Neuronal stem cell (in vitro differentiated cells): ENCODE results near the gene ELAVL3.
A peak's percentile ranks its signal among the peaks of the same experiment; 100 is the strongest.

Experiments
- DNase-seq: peaks from one replicate; pipeline ENCODE4 v3.0.0-alpha.2; 2013; ENCODE audit warnings: low spot score
- H2AFZ ChIP-seq: one replicate; pipeline ENCODE4 v1.6.1; 2013; ENCODE audit warnings: mild to moderate bottlenecking, low read length, inconsistent platforms
- H2AK5ac ChIP-seq: 2 replicates; pipeline ENCODE4 v1.6.1; 2013; ENCODE audit warnings: low read depth, mild to moderate bottlenecking, inconsistent platforms, low read length, moderate library complexity, mixed read lengths
- H2BK120ac ChIP-seq: 2 replicates; pipeline ENCODE4 v1.6.1; 2013; ENCODE audit warnings: low read depth, mild to moderate bottlenecking, inconsistent platforms, low read length, moderate library complexity, mixed read lengths
- H2BK12ac ChIP-seq: one replicate; pipeline ENCODE4 v1.6.1; 2013; ENCODE audit warnings: low read length, inconsistent platforms
- H2BK15ac ChIP-seq: 2 replicates; pipeline ENCODE4 v1.6.1; 2013; ENCODE audit warnings: mild to moderate bottlenecking, low read length, inconsistent platforms, mixed read lengths
- H2BK5ac ChIP-seq: one replicate; pipeline ENCODE4 v1.6.1; 2013; ENCODE audit warnings: inconsistent platforms, mild to moderate bottlenecking, low read length, moderate library complexity
- H3K14ac ChIP-seq: one replicate; pipeline ENCODE4 v1.6.1; 2013; ENCODE audit warnings: low read length, inconsistent platforms
- H3K18ac ChIP-seq: 2 replicates; pipeline ENCODE4 v1.6.1; 2013; ENCODE audit warnings: low read length, inconsistent platforms
- H3K23ac ChIP-seq: 2 replicates; pipeline ENCODE4 v1.6.1; 2013; ENCODE audit warnings: low read depth, mild to moderate bottlenecking, mixed read lengths, low read length, inconsistent platforms; ENCODE audit not compliant: poor library complexity
- H3K27ac ChIP-seq: replicated peaks from 3 replicates; pipeline ENCODE4 v1.5.1; 2013; ENCODE audit warnings: low read length, inconsistent platforms
- H3K27me3 ChIP-seq, 3 experiments: 2 replicates each; pipeline ENCODE4 v1.6.1; 2013; ENCODE audit warnings: low read length in 3 of 3, mild to moderate bottlenecking in 2 of 3, inconsistent platforms in 1 of 3, low read depth in 1 of 3, mixed read lengths in 1 of 3, moderate library complexity in 1 of 3; ENCODE audit not compliant: control insufficient read depth in 3 of 3, insufficient read depth in 3 of 3
- H3K36me3 ChIP-seq, 2 donors: replicated peaks in 1 of 2; 2 replicates each; pipeline ENCODE4 v1.6.1; 2013; ENCODE audit warnings: low read length in 2 of 2; ENCODE audit not compliant: control insufficient read depth in 2 of 2, insufficient read depth in 2 of 2
- H3K4ac ChIP-seq: 2 replicates; pipeline ENCODE4 v1.6.1; 2013; ENCODE audit warnings: inconsistent platforms, mild to moderate bottlenecking, low read length, moderate library complexity
- H3K4me1 ChIP-seq, 2 donors: 1 replicate in 1 of 2; 2 replicates in 1 of 2; pipeline ENCODE4 v1.6.1; 2013; ENCODE audit warnings: low read length in 2 of 2, low read depth in 1 of 2; ENCODE audit not compliant: control insufficient read depth in 2 of 2, insufficient read depth in 1 of 2
- H3K4me2 ChIP-seq: one replicate; pipeline ENCODE4 v1.6.1; 2013; ENCODE audit warnings: mild to moderate bottlenecking, low read length, inconsistent platforms; ENCODE audit not compliant: insufficient read depth, poor library complexity, severe bottlenecking
- H3K4me3 ChIP-seq, 2 donors: 2 replicates each; pipeline ENCODE4 v1.5.1; 2013; ENCODE audit warnings: low read length in 2 of 2, mild to moderate bottlenecking in 2 of 2, inconsistent platforms in 1 of 2, moderate library complexity in 1 of 2
- H3K79me1 ChIP-seq: one replicate; pipeline ENCODE4 v1.6.1; 2013; ENCODE audit warnings: low read depth, mild to moderate bottlenecking, inconsistent platforms, low read length, moderate library complexity
- H3K9ac ChIP-seq: one replicate; pipeline ENCODE4 v1.6.1; 2013; ENCODE audit warnings: mild to moderate bottlenecking, low read depth, low read length, inconsistent platforms; ENCODE audit not compliant: poor library complexity
- H3K9me3 ChIP-seq, 2 donors: replicated peaks in 1 of 2; 2 replicates each; pipeline versions ENCODE3 to v1.6.1; 2013; ENCODE audit warnings: low read length in 2 of 2, mild to moderate bottlenecking in 2 of 2, inconsistent platforms in 1 of 2, low read depth in 1 of 2, mixed read lengths in 1 of 2, moderate library complexity in 1 of 2; ENCODE audit not compliant: control insufficient read depth in 2 of 2, insufficient read depth in 1 of 2
- H4K8ac ChIP-seq: one replicate; pipeline ENCODE4 v1.6.1; 2013; ENCODE audit warnings: low read depth, mild to moderate bottlenecking, inconsistent platforms, low read length, moderate library complexity
- H4K91ac ChIP-seq: one replicate; pipeline ENCODE4 v1.6.1; 2013; ENCODE audit warnings: low read length, low read depth, mild to moderate bottlenecking, inconsistent platforms; ENCODE audit not compliant: poor library complexity
- WGBS, 2 donors: extraction: QIAGEN DNeasy Blood & Tissue Kit; methylation state at CpG; one replicate each; pipeline ENCODE4 v1.1.7; 2013; ENCODE audit warnings: missing lambda C conversion rate in 2 of 2, mixed read lengths in 1 of 2; ENCODE audit not compliant: insufficient read length in 2 of 2, insufficient replicate concordance in 1 of 2; ENCODE audit errors: extremely low coverage in 2 of 2; 5-methylcytosine and 5-hydroxymethylcytosine counted together

The ELAVL3 gene

GRCh38 chr19:11485245-11485837 lies 4.5 kb upstream of the ELAVL3 start:
- Histone ChIP-seq H3K9me3 (peaks cover 0 to 4% of the 10 kb centered on the region in 2 donors), H3K4me3 (no peak overlapping the region), H3K14ac (no peak overlapping the region), H2BK5ac (no peak overlapping the region), H3K9ac (no peak overlapping the region), H2AK5ac (no peak overlapping the region), H4K8ac (no peak overlapping the region), H3K18ac (peak overlapping the region; percentile 35), H3K23ac (no peak overlapping the region), H3K27me3 (peaks cover 0 to 22% (median 11%) of the 10 kb centered on the region in 3 experiments), H3K36me3 (peaks cover 3 to 11% of the 10 kb centered on the region in 2 donors), H4K91ac (no peak overlapping the region), H3K4ac (no peak overlapping the region), H3K4me2 (no peak overlapping the region), H2BK120ac (no peak overlapping the region), H2AFZ (no peak overlapping the region), H2BK12ac (no peak overlapping the region), H3K79me1 (no peaks in the 10 kb centered on the region), H3K4me1 (no peaks in the 10 kb centered on the region), H2BK15ac (no peak overlapping the region), H3K27ac (no peak overlapping the region)
- no peak for DNase-seq
- no CpG with 5 or more reads among the region's 13 CpGs for WGBS, 2 donors

GRCh38 chr19:11483366-11484111 lies 2.7 kb upstream of the ELAVL3 start:
- no peak overlapping the region for H3K4ac ChIP-seq

GRCh38 chr19:11482384-11483050 lies 1.7 kb upstream of the ELAVL3 start:
- Histone ChIP-seq H4K8ac (no peak overlapping the region), H3K79me1 (no peaks in the 10 kb centered on the region), H2AK5ac (no peak overlapping the region), H2BK15ac (peak overlapping the region; percentile 33), H3K4me1 (peaks cover 0 to 5% of the 10 kb centered on the region in 2 donors), H3K23ac (peak overlapping the region; percentile 83), H2BK5ac (no peak overlapping the region), H4K91ac (no peak overlapping the region), H2AFZ (peak overlapping the region; percentile 91), H3K27ac (no peak overlapping the region), H3K4me3 (peak overlapping the region; percentile 42 to 45), H2BK12ac (no peak overlapping the region), H2BK120ac (no peak overlapping the region), H3K27me3 (peaks cover 0 to 41% (median 16%) of the 10 kb centered on the region in 3 experiments), H3K4ac (no peak overlapping the region), H3K9me3 (peaks cover 0 to 4% of the 10 kb centered on the region in 2 donors), H3K4me2 (peak overlapping the region; percentile 65), H3K9ac (peak overlapping the region; percentile 44), H3K36me3 (peaks cover 3 to 20% of the 10 kb centered on the region in 2 donors), H3K18ac (peak overlapping the region; percentile 90), H3K14ac (peak overlapping the region; percentile 6)
- peak; percentile 67 for DNase-seq
- whole genome bisulfite sequencing, 2 donors: no CpG with 5 or more reads among the region's 58 CpGs

More at GRCh38 chr19:11483366-11484111, 2.7 kb upstream of the ELAVL3 start:
- H3K4me1 ChIP-seq: peaks cover 0 to 5% of the 10 kb centered on the region in 2 donors
- no peak overlapping the region for H3K9ac ChIP-seq
- no peak overlapping the region for H2BK15ac ChIP-seq
- peaks cover 3 to 10% of the 10 kb centered on the region in 2 donors for H3K36me3 ChIP-seq
- no CpG with 5 or more reads among the region's 57 CpGs for WGBS, 2 donors
- peaks cover 0 to 4% of the 10 kb centered on the region in 2 donors for H3K9me3 ChIP-seq
- no peak overlapping the region for H3K14ac ChIP-seq
- peak overlapping the region; percentile 48 for H3K18ac ChIP-seq
- no peak overlapping the region for H2BK12ac ChIP-seq
- H3K79me1 ChIP-seq: no peaks in the 10 kb centered on the region
- peaks cover 0 to 40% (median 16%) of the 10 kb centered on the region in 3 experiments for H3K27me3 ChIP-seq
- no peak overlapping the region for H2AK5ac ChIP-seq
- H3K23ac ChIP-seq: peak overlapping the region; percentile 55
- H2AFZ ChIP-seq: no peak overlapping the region
- no peak overlapping the region for H3K4me3 ChIP-seq
- no peak overlapping the region for H3K4me2 ChIP-seq
- no peak overlapping the region for H3K27ac ChIP-seq
- H2BK120ac ChIP-seq: no peak overlapping the region
- no peak overlapping the region for H2BK5ac ChIP-seq
- no peak overlapping the region for H4K8ac ChIP-seq
- DNase-seq: no peak
- H4K91ac ChIP-seq: no peak overlapping the region
